NCI-H446 treated with DMSO at 0.1 percent for 48 hours (cell line): ENCODE data around the gene MYOM1.

Source experiments
- DNase-seq: peaks from one replicate; lab custom pipeline; 2025; lab: John Stamatoyannopoulos, UW

Gene MYOM1

GRCh38 chr18:3151399-3152264 lies 68.1 kb downstream of the MYOM1 start:
- DNase-seq, result no peak

DNA sequence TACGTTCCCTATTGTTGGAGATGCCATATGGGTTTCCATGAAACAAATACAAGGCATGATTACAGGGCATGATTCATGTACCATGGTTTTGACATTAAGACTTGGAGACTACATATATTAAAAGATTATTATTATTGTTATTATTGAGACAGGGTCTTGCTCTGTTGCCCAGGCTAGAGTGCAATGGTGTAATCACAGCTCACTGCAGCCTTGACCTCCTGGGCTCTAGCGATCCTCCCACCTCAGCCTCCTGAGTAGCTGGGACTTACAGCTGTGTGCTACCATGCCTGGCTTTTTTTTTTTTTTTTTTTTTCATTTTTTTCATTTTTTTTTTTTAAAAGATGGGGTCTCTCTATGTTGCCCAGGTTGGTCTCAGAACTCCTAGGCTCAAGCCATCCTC lies 69.1 kb downstream of the MYOM1 start:
- DNase-seq, result no peak

- DNase-seq, result no peak
These were observed 69.5 kb downstream of the MYOM1 start for GRCh38 chr18:3150274-3150673.

- no peak for DNase-seq
These were observed 70.7 kb downstream of the MYOM1 start for GRCh38 chr18:3148930-3149535.

GRCh38 chr18:3147935-3148554 lies 71.7 kb downstream of the MYOM1 start:
- no peak for DNase-seq

DNA sequence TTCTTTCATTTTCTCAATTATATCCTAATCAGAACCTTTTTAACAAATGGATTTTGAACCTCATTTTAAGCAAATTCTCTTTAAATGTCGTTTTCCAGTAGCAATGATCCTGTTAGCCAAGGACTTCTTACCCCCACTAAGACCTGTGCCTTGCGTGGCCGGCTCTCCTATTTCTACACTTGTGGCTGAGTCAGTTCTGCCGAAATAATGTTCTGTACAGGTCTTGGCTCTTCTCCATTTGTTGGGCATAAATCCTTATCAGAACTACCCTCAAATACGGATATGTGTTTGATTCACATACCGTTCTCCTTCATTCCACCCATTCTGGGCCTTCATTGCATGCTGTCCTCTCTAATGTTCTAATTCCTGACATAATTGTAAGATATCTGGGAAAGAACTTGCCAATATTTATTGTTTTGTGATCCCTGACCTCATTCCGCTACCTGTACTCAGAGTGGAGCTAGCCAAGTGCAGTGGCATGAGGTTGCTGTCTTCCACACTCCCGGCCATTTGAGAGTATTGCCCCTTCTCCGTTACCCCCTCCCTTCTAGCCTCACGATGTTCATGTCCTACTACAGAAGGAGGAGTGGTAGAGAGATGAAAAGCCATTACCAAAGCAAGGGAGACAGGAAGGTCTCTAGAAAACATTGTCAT lies 78.7 kb downstream of the MYOM1 start:
- no peak for DNase-seq

DNA sequence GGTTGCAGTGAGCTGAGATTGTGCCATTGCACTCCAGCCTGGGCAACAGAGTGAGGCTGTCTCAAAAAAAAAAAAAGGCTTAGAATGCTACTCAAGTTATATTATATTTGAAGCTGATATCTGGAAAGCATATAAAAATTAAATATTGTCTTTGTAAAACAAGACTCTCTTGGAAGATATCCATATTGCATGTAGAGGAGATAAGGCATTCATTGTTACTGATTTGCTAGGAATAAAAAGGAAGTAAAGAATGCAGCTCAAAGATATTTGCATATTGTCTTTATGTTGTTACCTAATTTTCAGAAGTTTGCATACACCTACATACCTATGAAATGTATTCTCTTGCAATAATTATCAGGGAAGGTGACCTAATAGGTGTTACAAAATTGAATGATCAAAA lies 79.4 kb downstream of the MYOM1 start:
- DNase-seq, result no peak

DNA sequence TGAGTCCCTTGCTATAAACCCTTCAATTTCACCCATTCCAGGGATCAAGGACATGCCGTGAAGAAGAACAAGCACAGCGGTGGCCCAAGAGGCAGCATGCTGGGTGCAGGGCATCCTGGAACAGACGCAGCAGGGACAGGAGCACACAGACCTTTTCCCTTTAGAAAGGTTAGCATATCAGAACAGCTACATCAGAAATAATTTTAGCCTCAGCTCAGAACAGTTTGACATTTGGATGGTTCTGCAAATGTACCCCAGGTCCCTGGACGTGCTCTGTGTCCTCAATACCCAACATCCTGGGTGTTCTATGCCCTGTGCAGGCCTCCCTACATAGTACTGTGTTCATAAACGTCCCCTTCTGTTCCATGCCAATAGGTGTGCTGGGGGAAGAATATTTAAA lies 80.4 kb downstream of the MYOM1 start:
- DNase-seq, result no peak

GRCh38 chr18:3138274-3138975 lies 81.3 kb downstream of the MYOM1 start:
- DNase-seq, result no peak

- DNase-seq, result no peak
These were observed 84.2 kb downstream of the MYOM1 start for GRCh38 chr18:3135536-3135935.

GRCh38 chr18:3132700-3133099 lies 87.1 kb downstream of the MYOM1 start:
- DNase-seq, result no peak

GRCh38 chr18:3130344-3130743 lies 89.4 kb downstream of the MYOM1 start:
- no peak for DNase-seq

- DNase-seq, result no peak
These were observed 90.5 kb downstream of the MYOM1 start for GRCh38 chr18:3129053-3129864.

DNA sequence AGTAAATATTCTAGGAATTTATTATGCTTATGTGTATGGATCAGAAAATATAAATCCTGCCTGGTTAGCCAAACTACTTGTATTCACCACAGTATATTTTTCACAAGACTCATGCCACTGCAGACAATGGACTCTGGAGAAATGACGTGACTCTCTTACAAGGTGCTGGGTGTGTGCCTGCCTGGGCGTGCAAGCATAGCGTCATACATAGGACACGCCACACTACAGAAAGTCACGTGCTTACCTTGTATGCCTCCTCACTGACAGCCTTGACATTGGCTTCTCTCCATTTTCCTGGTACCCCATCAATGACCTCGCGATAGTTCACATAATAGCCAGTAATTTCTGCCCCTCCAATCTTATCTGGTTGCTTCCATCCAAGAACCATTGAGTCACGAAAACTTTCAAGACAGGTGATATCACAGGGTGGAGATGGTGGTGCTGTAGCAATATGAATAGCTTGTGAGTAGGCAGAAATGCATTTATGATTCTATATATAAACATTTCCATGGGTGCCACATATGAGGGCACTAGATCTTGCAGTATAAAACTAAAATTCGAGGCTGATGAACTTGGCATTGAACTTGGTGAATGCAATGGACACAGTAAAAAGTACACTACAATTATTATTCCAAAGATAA lies 93.2 kb downstream of the MYOM1 start:
- DNase-seq, result no peak

GRCh38 chr18:3124822-3125221 lies 94.9 kb downstream of the MYOM1 start:
- DNase-seq, result no peak

GRCh38 chr18:3122851-3123250 lies 96.9 kb downstream of the MYOM1 start:
- DNase-seq, result no peak

- no peak for DNase-seq
These were observed 98.5 kb downstream of the MYOM1 start for GRCh38 chr18:3121259-3121658.

DNA sequence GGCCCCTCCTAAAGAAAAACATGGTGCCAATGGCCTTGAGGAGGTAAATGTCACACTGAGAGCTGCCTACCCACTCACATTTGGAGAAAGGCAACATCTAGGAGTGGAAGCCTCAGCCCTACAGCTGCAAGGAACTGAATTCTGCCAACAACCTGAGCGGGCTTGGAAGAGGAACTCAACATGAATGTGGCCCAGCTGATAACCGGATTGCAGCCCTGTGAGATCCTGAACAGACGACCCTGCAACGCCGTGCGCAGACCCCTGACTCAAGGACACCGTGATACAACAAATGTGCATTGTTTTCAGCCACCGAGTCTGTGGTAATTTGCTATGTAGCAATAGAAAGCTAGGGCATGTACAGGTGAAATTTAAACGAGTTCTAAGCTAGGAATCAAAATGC lies 99.4 kb downstream of the MYOM1 start:
- no peak for DNase-seq

GRCh38 chr18:3119401-3120341 lies 100.1 kb downstream of the MYOM1 start:
- DNase-seq, result no peak
